A549 (cell line): ENCODE data around the gene PCED1B.

ENCODE experiments used
- CHD2 ChIP-seq: fragments of 150-350 bp; IDR thresholded peaks from 2 replicates; pipeline ENCODE4 v1.6.1; 2014; ENCODE audit warnings: low read length; ENCODE audit not compliant: partially characterized antibody
- CTCF ChIP-seq: fragments of >200 bp; sonication (Bioruptor Twin); formaldehyde crosslinking; IDR thresholded peaks from 3 replicates; pipeline ENCODE4 v1.5.1; 2016
- PHF8 ChIP-seq: fragments of 200-600 bp; sonication (generic); IDR thresholded peaks from 2 replicates; pipeline ENCODE4 v1.6.1; 2016; ENCODE audit warnings: low read depth, mild to moderate bottlenecking, antibody characterized with exemption, moderate library complexity, borderline replicate concordance
- POLR2A ChIP-seq: IDR thresholded peaks from 2 replicates; pipeline ENCODE4 v1.6.1; 2012; ENCODE audit warnings: mild to moderate bottlenecking, low read length
- REST ChIP-seq: fragments of 200-600 bp; sonication (generic); IDR thresholded peaks from 2 replicates; pipeline ENCODE4 v1.6.1; 2016; ENCODE audit warnings: antibody characterized with exemption, mild to moderate bottlenecking, moderate library complexity
- SREBF2 ChIP-seq: fragments of 450-650 bp; IDR thresholded peaks from 2 replicates; pipeline ENCODE4 v1.6.1; 2014; ENCODE audit warnings: mild to moderate bottlenecking, moderate library complexity

GRCh38 chr12:47029903-47030302, 49.5 kb upstream of the PCED1B start:
- TF ChIP-seq CTCF = no peak
- no peak for TF ChIP-seq POLR2A
- no peak for TF ChIP-seq PHF8
- no peak for TF ChIP-seq SREBF2
- TF ChIP-seq CHD2 = no peak
- TF ChIP-seq REST = no peak
